CD4-positive, alpha-beta memory T cell (primary cell): ENCODE measurements around the gene PLEKHA8. TPM values are rescaled to one million over a fixed set of nuclear protein-coding genes. Genes with fewer than 3 reads are reported as not detected.
A peak's percentile ranks its signal among the peaks of the same experiment; 100 is the strongest.

Experiments
- CTCF ChIA-PET: fragments of 350-600 bp; sonication (Branson Sonifier 250); formaldehyde crosslinking; loops from one replicate; lab custom pipeline; 2021; ENCODE audit warnings: inconsistent platforms; ENCODE audit not compliant: partially characterized antibody; lab: Charles Lee
- POLR2A ChIA-PET: fragments of 350-600 bp; sonication (Branson Sonifier 250); formaldehyde crosslinking; loops from one replicate; lab custom pipeline; 2021; ENCODE audit not compliant: partially characterized antibody; lab: Charles Lee
- DNase-seq, 5 donors: peaks; one replicate each; pipeline versions ENCODE4 v3.0.0 to v3.0.0-alpha.2; 2020 to 2022; ENCODE audit warnings: mixed read lengths in 1 of 5
- H3K27ac ChIP-seq: one replicate; pipeline ENCODE4 v1.7.0; 2013; ENCODE audit warnings: low read depth, low read length
- H3K27me3 ChIP-seq: 2 replicates; pipeline ENCODE4 v1.7.0; 2013; ENCODE audit warnings: mild to moderate bottlenecking, low read length, moderate library complexity; ENCODE audit not compliant: insufficient read depth
- H3K36me3 ChIP-seq: 2 replicates; pipeline ENCODE4 v1.7.0; 2013; ENCODE audit warnings: mild to moderate bottlenecking, low read length, moderate library complexity; ENCODE audit not compliant: insufficient read depth
- H3K4me1 ChIP-seq: 2 replicates; pipeline ENCODE4 v1.7.0; 2013; ENCODE audit warnings: mild to moderate bottlenecking, low read length, moderate library complexity; ENCODE audit not compliant: insufficient read depth
- H3K4me3 ChIP-seq, 2 donors: one replicate each; pipeline ENCODE4 v1.7.0; 2013; ENCODE audit warnings: low read length in 2 of 2, mild to moderate bottlenecking in 1 of 2
- H3K9me3 ChIP-seq, 2 donors: one replicate each; pipeline ENCODE4 v1.7.0; 2013; ENCODE audit warnings: low read length in 2 of 2, control low read depth in 1 of 2; ENCODE audit not compliant: control insufficient read depth in 1 of 2
- H3K27ac Mint-ChIP-seq, 7 donors: one replicate each; pipeline ENCODE4 v1.8.0; 2020 to 2021; ENCODE audit warnings: mixed read lengths in 7 of 7, mild to moderate bottlenecking in 6 of 7, inconsistent platforms in 3 of 7, moderate library complexity in 3 of 7
- H3K27me3 Mint-ChIP-seq, 2 donors: one replicate each; pipeline ENCODE4 v1.8.0; 2020 to 2021; ENCODE audit warnings: mixed read lengths in 2 of 2
- H3K36me3 Mint-ChIP-seq, 2 donors: one replicate each; pipeline ENCODE4 v1.8.0; 2020 to 2021; ENCODE audit warnings: mixed read lengths in 2 of 2, inconsistent platforms in 1 of 2, mild to moderate bottlenecking in 1 of 2
- H3K4me1 Mint-ChIP-seq, 4 donors: one replicate each; pipeline ENCODE4 v1.8.0; 2020 to 2021; ENCODE audit warnings: mixed read lengths in 4 of 4, mild to moderate bottlenecking in 1 of 4
- H3K4me3 Mint-ChIP-seq, 8 donors: one replicate each; pipeline ENCODE4 v1.8.0; 2020 to 2021; ENCODE audit warnings: mixed read lengths in 8 of 8, mild to moderate bottlenecking in 7 of 8, moderate library complexity in 6 of 8, inconsistent platforms in 3 of 8
- H3K9me3 Mint-ChIP-seq, 8 donors: one replicate each; pipeline ENCODE4 v1.8.0; 2020 to 2021; ENCODE audit warnings: mixed read lengths in 8 of 8, mild to moderate bottlenecking in 5 of 8, inconsistent platforms in 3 of 8, moderate library complexity in 1 of 8
- intact Hi-C: fragments of 100-400 bp; cut with micrococcal nuclease; formaldehyde crosslinking; loops from one replicate; pipeline ENCODE4 v1.15.1; 2023
- polyA plus RNA-seq, 2 donors: library from polyadenylated mRNA; unstranded; fragments of 300-500 nt; fragmentation: Illumina TruSeq; gene quantifications; one replicate each; pipeline ENCODE4 v1.2.3, GENCODE V29; 2021
- total RNA-seq, 2 experiments: library from RNA; stranded (reverse); gene quantifications; one replicate each; pipeline ENCODE4 v1.2.3, GENCODE V29; 2021

Gene PLEKHA8
- total and polyA plus RNA-seq, 4 experiments from 2014 or later, result 2.4 to 13.2 (median 8.0) TPM

GRCh38 chr7:30040938-30041337, 12.7 kb downstream of the PLEKHA8 start:
- no peak overlapping the region for H3K4me3 Mint-ChIP-seq
- peaks cover 0 to 15% (median 9%) of the 10 kb centered on the region in 4 donors for H3K4me1 Mint-ChIP-seq
- Histone ChIP-seq H3K4me3 (no peak overlapping the region), H3K27me3 (no peaks in the 10 kb centered on the region), H3K27ac (no peak overlapping the region), H3K4me1 (no peaks in the 10 kb centered on the region), H3K36me3 (no peaks in the 10 kb centered on the region), H3K9me3 (no peaks in the 10 kb centered on the region)
- DNase-seq, result no peak
- CTCF ChIA-PET, result interaction anchor here (1.6 kb wide), 1 partner anchor 21 kb away, joined by 6 read pairs; no protein-coding TSS in a partner anchor
- intact Hi-C loops, result no loop called here
- H3K9me3 Mint-ChIP-seq, result no peaks in the 10 kb centered on the region
- H3K27ac Mint-ChIP-seq, result no peak overlapping the region
- H3K36me3 Mint-ChIP-seq, result peaks cover 10 to 13% of the 10 kb centered on the region in 2 donors
- POLR2A ChIA-PET, result no interaction called here
- H3K27me3 Mint-ChIP-seq, result no peaks in the 10 kb centered on the region

- no peaks in the 10 kb centered on the region for H3K9me3 Mint-ChIP-seq
- Histone ChIP-seq H3K27me3 (no peaks in the 10 kb centered on the region), H3K4me3 (no peak overlapping the region), H3K9me3 (no peaks in the 10 kb centered on the region), H3K27ac (no peak overlapping the region), H3K4me1 (no peaks in the 10 kb centered on the region), H3K36me3 (no peaks in the 10 kb centered on the region)
- peaks cover 18 to 20% of the 10 kb centered on the region in 2 donors for H3K36me3 Mint-ChIP-seq
- ChIA-PET POLR2A (no interaction called here), CTCF (interaction anchor here (1.3 to 1.6 kb wide), 2 partner anchors 13 to 20 kb away, joined by 4 to 6 read pairs; partner anchors contain the start of gene PLEKHA8)
- intact Hi-C loops, result no loop called here
- H3K27me3 Mint-ChIP-seq, result no peaks in the 10 kb centered on the region
- no peak overlapping the region for H3K4me3 Mint-ChIP-seq
- peaks cover 0 to 15% (median 9%) of the 10 kb centered on the region in 4 donors for H3K4me1 Mint-ChIP-seq
- no peak for DNase-seq
- peak overlapping the region in 2 of 7 donors; percentile 14 to 65 for H3K27ac Mint-ChIP-seq
Observed at GRCh38 chr7:30041526-30042269, 13.5 kb downstream of the PLEKHA8 start.

- Mint-ChIP-seq H3K27me3 (no peaks in the 10 kb centered on the region), H3K9me3 (no peaks in the 10 kb centered on the region), H3K36me3 (peaks cover 41 to 51% of the 10 kb centered on the region in 2 donors), H3K4me3 (no peak overlapping the region), H3K4me1 (peaks cover 0 to 4% (median 0%) of the 10 kb centered on the region in 4 donors), H3K27ac (no peak overlapping the region)
- Histone ChIP-seq H3K27ac (no peak overlapping the region), H3K4me1 (no peaks in the 10 kb centered on the region), H3K36me3 (no peaks in the 10 kb centered on the region), H3K9me3 (no peaks in the 10 kb centered on the region), H3K4me3 (no peak overlapping the region), H3K27me3 (no peaks in the 10 kb centered on the region)
- POLR2A ChIA-PET, result no interaction called here
- CTCF ChIA-PET, result interaction anchor here (1.1 kb wide), 1 partner anchor 15 kb away, joined by 3 read pairs; no protein-coding TSS in a partner anchor
- no peak for DNase-seq
- intact Hi-C loops, result no loop called here
Observed at GRCh38 chr7:30046127-30046770, 18.0 kb downstream of the PLEKHA8 start.

- no peaks in the 10 kb centered on the region for H3K36me3 ChIP-seq
- no peak overlapping the region for H3K4me3 ChIP-seq
- Mint-ChIP-seq H3K9me3 (no peaks in the 10 kb centered on the region), H3K4me1 (peaks cover 0 to 2% (median 0%) of the 10 kb centered on the region in 4 donors), H3K27ac (no peak overlapping the region), H3K4me3 (no peak overlapping the region), H3K36me3 (peaks cover 43 to 54% of the 10 kb centered on the region in 2 donors), H3K27me3 (no peaks in the 10 kb centered on the region)
- ChIA-PET POLR2A (no interaction called here), CTCF (interaction anchor here (1.1 kb wide), 1 partner anchor 14 kb away, joined by 3 read pairs; no protein-coding TSS in a partner anchor)
- no peak for DNase-seq
- H3K27me3 ChIP-seq, result no peaks in the 10 kb centered on the region
- H3K4me1 ChIP-seq, result no peaks in the 10 kb centered on the region
- no peak overlapping the region for H3K27ac ChIP-seq
- no peaks in the 10 kb centered on the region for H3K9me3 ChIP-seq
- intact Hi-C loops, result no loop called here
Observed at GRCh38 chr7:30047124-30047523, 18.9 kb downstream of the PLEKHA8 start.

- Mint-ChIP-seq H3K27me3 (no peaks in the 10 kb centered on the region), H3K36me3 (peaks cover 54 to 58% of the 10 kb centered on the region in 2 donors), H3K9me3 (no peaks in the 10 kb centered on the region), H3K4me3 (no peak overlapping the region), H3K27ac (no peak overlapping the region), H3K4me1 (no peaks in the 10 kb centered on the region)
- no peak for DNase-seq
- ChIA-PET POLR2A (no interaction called here), CTCF (interaction anchor here (1.1 kb wide), 1 partner anchor 13 kb away, joined by 3 read pairs; no protein-coding TSS in a partner anchor)
- Histone ChIP-seq H3K4me1 (no peaks in the 10 kb centered on the region), H3K27me3 (no peaks in the 10 kb centered on the region), H3K27ac (no peak overlapping the region), H3K36me3 (peaks cover under 1% of the 10 kb centered on the region), H3K4me3 (no peak overlapping the region), H3K9me3 (no peaks in the 10 kb centered on the region)
- intact Hi-C loops, result no loop called here
Observed at GRCh38 chr7:30048582-30048981, 20.4 kb downstream of the PLEKHA8 start.

GRCh38 chr7:30049173-30049572, 21.0 kb downstream of the PLEKHA8 start:
- peaks cover 59 to 64% of the 10 kb centered on the region in 2 donors for H3K36me3 Mint-ChIP-seq
- CTCF ChIA-PET, result no interaction called here
- H3K4me3 Mint-ChIP-seq, result no peak overlapping the region

GRCh38 chr7:30053068-30053467, 24.9 kb downstream of the PLEKHA8 start:
- Mint-ChIP-seq H3K4me3 (no peak overlapping the region), H3K27me3 (no peaks in the 10 kb centered on the region), H3K27ac (no peak overlapping the region), H3K4me1 (peaks cover 0 to under 1% (median 0%) of the 10 kb centered on the region in 4 donors), H3K9me3 (no peaks in the 10 kb centered on the region), H3K36me3 (peaks cover 50% of the 10 kb centered on the region in 2 donors)
- H3K4me1 ChIP-seq, result no peaks in the 10 kb centered on the region
- ChIA-PET CTCF (interaction anchor here (0.6 kb wide), 1 partner anchor 21 kb away, joined by 3 read pairs; no protein-coding TSS in a partner anchor), POLR2A (no interaction called here)
- no peak overlapping the region for H3K4me3 ChIP-seq
- DNase-seq, result no peak
- H3K9me3 ChIP-seq, result no peaks in the 10 kb centered on the region
- no peak overlapping the region for H3K27ac ChIP-seq
- peaks cover 7% of the 10 kb centered on the region for H3K36me3 ChIP-seq
- no peaks in the 10 kb centered on the region for H3K27me3 ChIP-seq
- intact Hi-C loops, result no loop called here

More at GRCh38 chr7:30049173-30049572, 21.0 kb downstream of the PLEKHA8 start:
- Histone ChIP-seq H3K4me3 (no peak overlapping the region), H3K27me3 (no peaks in the 10 kb centered on the region), H3K36me3 (peaks cover 4% of the 10 kb centered on the region), H3K9me3 (no peaks in the 10 kb centered on the region), H3K4me1 (no peaks in the 10 kb centered on the region), H3K27ac (no peak overlapping the region)
- intact Hi-C loops, result no loop called here
- H3K27me3 Mint-ChIP-seq, result no peaks in the 10 kb centered on the region
- POLR2A ChIA-PET, result no interaction called here
- no peak overlapping the region for H3K27ac Mint-ChIP-seq
- H3K9me3 Mint-ChIP-seq, result no peaks in the 10 kb centered on the region
- no peaks in the 10 kb centered on the region for H3K4me1 Mint-ChIP-seq
- no peak for DNase-seq
